K562 (cell line): ENCODE measurements around the gene FBXL22. TPM values are rescaled to one million over a fixed set of nuclear protein-coding genes. Genes with fewer than 3 reads are reported as not detected.

Experiments used
- ATF2 ChIP-seq: sonication (generic); formaldehyde crosslinking; IDR thresholded peaks from 2 replicates; pipeline ENCODE4 v1.8.1; 2022; ENCODE audit warnings: missing genetic modification reagents
- CREM ChIP-seq: IDR thresholded peaks from 2 replicates; pipeline ENCODE4 v1.6.1; 2014; ENCODE audit warnings: antibody characterized with exemption, low read depth
- ETS1 ChIP-seq: conservative IDR thresholded peaks from 2 replicates; pipeline ENCODE4 v1.6.1; 2011; ENCODE audit warnings: low read depth, mild to moderate bottlenecking, low read length; ENCODE audit not compliant: control insufficient read depth
- FOXA3 ChIP-seq, 2 experiments: fragments of 450-650 bp in 1 of 2; sonication (generic) in 1 of 2; formaldehyde crosslinking; IDR thresholded peaks in 1 of 2; conservative IDR thresholded peaks in 1 of 2; 2 replicates each; pipeline versions ENCODE4 v1.4.0 to v1.8.0; 2020 to 2022; ENCODE audit warnings: mild to moderate bottlenecking in 2 of 2, missing genetic modification reagents in 1 of 2
- KAT8 ChIP-seq: fragments of 450-650 bp; IDR thresholded peaks from 2 replicates; pipeline ENCODE4 v1.6.1; 2016; ENCODE audit warnings: low read depth, mild to moderate bottlenecking
- MAFG ChIP-seq: fragments of 450-650 bp; conservative IDR thresholded peaks from 2 replicates; pipeline ENCODE4 v1.6.1; 2016; ENCODE audit warnings: missing genetic modification characterization, missing compliant biosample characterization
- MCM3 ChIP-seq: fragments of 450-650 bp; IDR thresholded peaks from 2 replicates; pipeline ENCODE4 v1.6.1; 2016
- MYC ChIP-seq, 2 experiments: fragments of 250-450 bp in 1 of 2; sonication (Bioruptor Pico) in 1 of 2; IDR thresholded peaks; 2 replicates each; pipeline versions ENCODE4 v1.5.1 to v1.6.1; 2012 to 2021; ENCODE audit warnings: low read depth in 2 of 2, borderline replicate concordance in 1 of 2, improper control_type of control experiment in 1 of 2, low read length in 1 of 2, mild to moderate bottlenecking in 1 of 2, moderate library complexity in 1 of 2
- NCOA1 ChIP-seq: fragments of 450-650 bp; IDR thresholded peaks from 2 replicates; pipeline ENCODE4 v1.6.1; 2016; ENCODE audit warnings: low read depth
- NEUROD1 ChIP-seq: fragments of 150-350 bp; IDR thresholded peaks from 2 replicates; pipeline ENCODE4 v1.6.1; 2014; ENCODE audit warnings: borderline replicate concordance, low read length, low read depth; ENCODE audit not compliant: partially characterized antibody
- RBM39 ChIP-seq: fragments of 200-400 bp; formaldehyde crosslinking; optimal IDR thresholded peaks from 2 replicates; pipeline ENCODE3; 2018; ENCODE audit warnings: low read depth, low read length
- SIX5 ChIP-seq, 2 experiments: IDR thresholded peaks; 2 replicates each; pipeline ENCODE4 v1.6.1; 2011; ENCODE audit warnings: low read length in 2 of 2, borderline replicate concordance in 1 of 2, low read depth in 1 of 2, mild to moderate bottlenecking in 1 of 2, moderate library complexity in 1 of 2; ENCODE audit not compliant: insufficient read depth in 1 of 2
- TAF1 ChIP-seq: IDR thresholded peaks from 2 replicates; pipeline ENCODE4 v1.6.1; 2011; ENCODE audit warnings: mild to moderate bottlenecking, low read length, moderate library complexity; ENCODE audit not compliant: insufficient read depth, control insufficient read depth, severe bottlenecking; ENCODE audit errors: extremely low read depth
- ZNF316 ChIP-seq: fragments of 450-650 bp; IDR thresholded peaks from 2 replicates; pipeline ENCODE4 v1.6.1; 2016
- ZNF830 ChIP-seq: fragments of 250-450 bp; sonication (Bioruptor Pico); IDR thresholded peaks from 2 replicates; pipeline ENCODE4 v1.5.0; 2021; ENCODE audit warnings: mild to moderate bottlenecking
- polyA plus RNA-seq, 8 experiments: library from polyadenylated mRNA; depleted of rRNA in 4 of 8; stranded (reverse) in 5 of 8; unstranded in 3 of 8; fragments of >200 nt; fragmentation: Nextera tagmentation in 2 of 8; fragmentation: Illumina TruSeq in 1 of 8; extraction: Ambion mirVana in 2 of 8; extraction: Trizol in 1 of 8; gene quantifications; 2 replicates each; pipeline versions ENCODE4 v1.2.1 to v1.2.3, GENCODE V29; 2011 to 2014; ENCODE audit warnings: inconsistent platforms in 1 of 8, missing spikeins in 1 of 8
- total RNA-seq, 7 experiments: library from RNA; depleted of rRNA in 6 of 7; stranded (reverse); fragments of >200 nt in 6 of 7; fragmentation: Illumina TruSeq in 2 of 7; extraction: Trizol in 2 of 7; gene quantifications; 2 replicates each; pipeline versions ENCODE4 v1.2.1 to v1.2.3, GENCODE V29; 2011 to 2021; ENCODE audit warnings: low replicate concordance in 1 of 7
- TF ChIP-seq, protein P1 (sequence below): fragments of 450-650 bp; formaldehyde crosslinking; conservative IDR thresholded peaks from 2 replicates; pipeline ENCODE4 v1.4.0; 2022; ENCODE audit warnings: mild to moderate bottlenecking, missing genetic modification characterization
- TF ChIP-seq, protein P2 (sequence below): sonication (generic); formaldehyde crosslinking; IDR thresholded peaks from 2 replicates; pipeline ENCODE4 v1.8.1; 2023; ENCODE audit warnings: missing genetic modification reagents, mild to moderate bottlenecking, borderline replicate concordance

Gene FBXL22
- total and polyA plus RNA-seq, 9 of the 15 experiments (the other 6 are each of a cell fraction or from before 2014, with no cell fraction given), result not detected

GRCh38 chr15:63573533-63573932 is 23.7 kb upstream of the FBXL22 start (continued):
- TF ChIP-seq, protein P1, sequence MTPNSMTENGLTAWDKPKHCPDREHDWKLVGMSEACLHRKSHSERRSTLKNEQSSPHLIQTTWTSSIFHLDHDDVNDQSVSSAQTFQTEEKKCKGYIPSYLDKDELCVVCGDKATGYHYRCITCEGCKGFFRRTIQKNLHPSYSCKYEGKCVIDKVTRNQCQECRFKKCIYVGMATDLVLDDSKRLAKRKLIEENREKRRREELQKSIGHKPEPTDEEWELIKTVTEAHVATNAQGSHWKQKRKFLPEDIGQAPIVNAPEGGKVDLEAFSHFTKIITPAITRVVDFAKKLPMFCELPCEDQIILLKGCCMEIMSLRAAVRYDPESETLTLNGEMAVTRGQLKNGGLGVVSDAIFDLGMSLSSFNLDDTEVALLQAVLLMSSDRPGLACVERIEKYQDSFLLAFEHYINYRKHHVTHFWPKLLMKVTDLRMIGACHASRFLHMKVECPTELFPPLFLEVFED, result 0 out of 2 replicates have a peak, but pooled peaks have one; percentile 9
- TF ChIP-seq, protein P2, sequence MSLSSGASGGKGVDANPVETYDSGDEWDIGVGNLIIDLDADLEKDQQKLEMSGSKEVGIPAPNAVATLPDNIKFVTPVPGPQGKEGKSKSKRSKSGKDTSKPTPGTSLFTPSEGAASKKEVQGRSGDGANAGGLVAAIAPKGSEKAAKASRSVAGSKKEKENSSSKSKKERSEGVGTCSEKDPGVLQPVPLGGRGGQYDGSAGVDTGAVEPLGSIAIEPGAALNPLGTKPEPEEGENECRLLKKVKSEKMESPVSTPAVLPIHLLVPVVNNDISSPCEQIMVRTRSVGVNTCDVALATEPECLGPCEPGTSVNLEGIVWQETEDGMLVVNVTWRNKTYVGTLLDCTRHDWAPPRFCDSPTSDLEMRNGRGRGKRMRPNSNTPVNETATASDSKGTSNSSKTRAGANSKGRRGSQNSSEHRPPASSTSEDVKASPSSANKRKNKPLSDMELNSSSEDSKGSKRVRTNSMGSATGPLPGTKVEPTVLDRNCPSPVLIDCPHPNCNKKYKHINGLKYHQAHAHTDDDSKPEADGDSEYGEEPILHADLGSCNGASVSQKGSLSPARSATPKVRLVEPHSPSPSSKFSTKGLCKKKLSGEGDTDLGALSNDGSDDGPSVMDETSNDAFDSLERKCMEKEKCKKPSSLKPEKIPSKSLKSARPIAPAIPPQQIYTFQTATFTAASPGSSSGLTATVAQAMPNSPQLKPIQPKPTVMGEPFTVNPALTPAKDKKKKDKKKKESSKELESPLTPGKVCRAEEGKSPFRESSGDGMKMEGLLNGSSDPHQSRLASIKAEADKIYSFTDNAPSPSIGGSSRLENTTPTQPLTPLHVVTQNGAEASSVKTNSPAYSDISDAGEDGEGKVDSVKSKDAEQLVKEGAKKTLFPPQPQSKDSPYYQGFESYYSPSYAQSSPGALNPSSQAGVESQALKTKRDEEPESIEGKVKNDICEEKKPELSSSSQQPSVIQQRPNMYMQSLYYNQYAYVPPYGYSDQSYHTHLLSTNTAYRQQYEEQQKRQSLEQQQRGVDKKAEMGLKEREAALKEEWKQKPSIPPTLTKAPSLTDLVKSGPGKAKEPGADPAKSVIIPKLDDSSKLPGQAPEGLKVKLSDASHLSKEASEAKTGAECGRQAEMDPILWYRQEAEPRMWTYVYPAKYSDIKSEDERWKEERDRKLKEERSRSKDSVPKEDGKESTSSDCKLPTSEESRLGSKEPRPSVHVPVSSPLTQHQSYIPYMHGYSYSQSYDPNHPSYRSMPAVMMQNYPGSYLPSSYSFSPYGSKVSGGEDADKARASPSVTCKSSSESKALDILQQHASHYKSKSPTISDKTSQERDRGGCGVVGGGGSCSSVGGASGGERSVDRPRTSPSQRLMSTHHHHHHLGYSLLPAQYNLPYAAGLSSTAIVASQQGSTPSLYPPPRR, result no peak
- no peak for TF ChIP-seq ATF2 (CRISPR knock-in tag)
- TF ChIP-seq ETS1, result no peak
- peak; percentile 44 for TF ChIP-seq ZNF316
- no peak for TF ChIP-seq MCM3
- TF ChIP-seq ZNF830, result no peak
- TF ChIP-seq KAT8, result no peak
- peak; percentile 63 for TF ChIP-seq MAFG (tag)
- no peak for TF ChIP-seq MYC (IDR thresholded peaks at IDR 0.05; ENCODE audit: low read depth, low read length)
- no peak for TF ChIP-seq MYC (CRISPR knock-in tag; IDR thresholded peaks at IDR 0.05; ENCODE audit: borderline replicate concordance, low read depth)
- TF ChIP-seq RBM39, result no peak
- TF ChIP-seq FOXA3 (CRISPR knock-in tag; conservative IDR thresholded peaks at IDR 0.05 in 1 of 2, IDR thresholded peaks at IDR 0.05 in 1 of 2), result no peak
- TF ChIP-seq TAF1, result no peak
- no peak for TF ChIP-seq NCOA1
- TF ChIP-seq NEUROD1, result no peak
- TF ChIP-seq SIX5 (IDR thresholded peaks at IDR 0.05; ENCODE audit: borderline replicate concordance in 1 of 2, insufficient read depth in 1 of 2, low read depth in 1 of 2, low read length in 2 of 2), result no peak
- no peak for TF ChIP-seq CREM
